SK-N-SH (cell line): ENCODE measurements around the gene LYPD4. TPM values are rescaled to one million over a fixed set of nuclear protein-coding genes. Genes with fewer than 3 reads are reported as not detected.

ENCODE experiments used
- CTCF ChIA-PET: fragments of 300-600, 350-600 bp; formaldehyde crosslinking; extraction: SDS; loops from one replicate; lab custom pipeline; 2021; lab: Yijun Ruan, JAX
- POLR2A ChIA-PET: fragments of 350-600 bp; sonication (Branson Sonifier 250); formaldehyde crosslinking; extraction: SDS; loops from one replicate; lab custom pipeline; 2020; ENCODE audit warnings: antibody characterized with exemption, inconsistent platforms; lab: Yijun Ruan, JAX
- DNase-seq: peaks from one replicate; pipeline ENCODE4 v3.0.0; 2012
- H2AFZ ChIP-seq: fragments of 200-600 bp; sonication (generic); 2 replicates; pipeline ENCODE4 v1.8.1; 2016; ENCODE audit warnings: antibody characterized with exemption, mild to moderate bottlenecking, low read depth
- H3F3A ChIP-seq: fragments of 200-600 bp; sonication (generic); replicated peaks from 2 replicates; pipeline ENCODE3; 2016; ENCODE audit warnings: antibody characterized with exemption, mild to moderate bottlenecking; ENCODE audit not compliant: insufficient read depth
- H3K27ac ChIP-seq, 2 experiments: fragments of 200-500 bp in 1 of 2; fragments of 200-600 bp in 1 of 2; sonication (Bioruptor generic) in 1 of 2; sonication (generic), shearing (Covaris generic) in 1 of 2; 2 replicates each; pipeline versions ENCODE4 v1.5.1 to v1.6.1; 2014 to 2016; ENCODE audit warnings: low read depth in 2 of 2, inconsistent platforms in 1 of 2, low read length in 1 of 2, mild to moderate bottlenecking in 1 of 2, mixed read lengths in 1 of 2
- H3K27me3 ChIP-seq: fragments of 200-600 bp; sonication (generic), shearing (Covaris generic); 2 replicates; pipeline ENCODE4 v1.6.1; 2016; ENCODE audit warnings: mixed run types; ENCODE audit not compliant: insufficient read depth
- H3K36me3 ChIP-seq, 2 experiments: fragments of 200-500 bp in 1 of 2; fragments of 200-600 bp in 1 of 2; sonication (Bioruptor generic) in 1 of 2; sonication (generic) in 1 of 2; replicated peaks in 1 of 2; 2 replicates each; pipeline versions ENCODE3 to v1.5.1; 2014 to 2016; ENCODE audit warnings: low read length in 1 of 2, mild to moderate bottlenecking in 1 of 2; ENCODE audit not compliant: insufficient read depth in 2 of 2, control insufficient read depth in 1 of 2
- H3K4me1 ChIP-seq, 2 experiments: fragments of 200-500 bp in 1 of 2; fragments of 200-600 bp in 1 of 2; sonication (Bioruptor generic) in 1 of 2; sonication (generic), shearing (Covaris generic) in 1 of 2; 2 replicates each; pipeline versions ENCODE4 v1.5.1 to v1.6.1; 2014 to 2016; ENCODE audit warnings: low read depth in 1 of 2, low read length in 1 of 2, mixed run types in 1 of 2; ENCODE audit not compliant: insufficient read depth in 2 of 2, control insufficient read depth in 1 of 2
- H3K4me2 ChIP-seq: fragments of 200-600 bp; sonication (generic), shearing (Covaris generic); 2 replicates; pipeline ENCODE4 v1.6.1; 2017; ENCODE audit warnings: mixed run types
- H3K4me3 ChIP-seq, 2 experiments: fragments of 200-500 bp in 1 of 2; fragments of 200-600 bp in 1 of 2; sonication (Bioruptor generic) in 1 of 2; sonication (generic), shearing (Covaris generic) in 1 of 2; 2 replicates each; pipeline versions ENCODE4 v1.5.1 to v1.8.1; 2014 to 2016; ENCODE audit warnings: low read depth in 2 of 2, inconsistent platforms in 1 of 2, low read length in 1 of 2, mild to moderate bottlenecking in 1 of 2, mixed read lengths in 1 of 2, moderate library complexity in 1 of 2
- H3K79me2 ChIP-seq: fragments of 200-600 bp; sonication (generic); 2 replicates; pipeline ENCODE4 v1.8.1; 2017; ENCODE audit warnings: mild to moderate bottlenecking; ENCODE audit not compliant: insufficient read depth
- H3K9ac ChIP-seq: fragments of 200-600 bp; sonication (generic); 2 replicates; pipeline ENCODE4 v1.6.1; 2017; ENCODE audit warnings: mixed run types
- H3K9me2 ChIP-seq: fragments of 200-600 bp; sonication (generic); 2 replicates; pipeline ENCODE4 v1.6.1; 2017; ENCODE audit warnings: mixed run types
- H3K9me3 ChIP-seq: fragments of 200-600 bp; sonication (generic); 2 replicates; pipeline ENCODE4 v1.6.1; 2017; ENCODE audit warnings: mixed run types, mild to moderate bottlenecking, moderate library complexity
- H4K20me1 ChIP-seq: fragments of 200-600 bp; sonication (generic); 2 replicates; pipeline ENCODE4 v1.6.1; 2017; ENCODE audit warnings: mild to moderate bottlenecking, mixed run types; ENCODE audit not compliant: insufficient read depth
- ELF1 ChIP-seq: IDR thresholded peaks from 2 replicates; pipeline ENCODE4 v1.4.0; 2012
- JUND ChIP-seq: IDR thresholded peaks from 2 replicates; pipeline ENCODE4 v1.4.0; 2012
- MAX ChIP-seq: IDR thresholded peaks from 2 replicates; pipeline ENCODE4 v1.4.0; 2012; ENCODE audit warnings: low read depth
- MXI1 ChIP-seq: IDR thresholded peaks from 2 replicates; pipeline ENCODE4 v1.6.1; 2012; ENCODE audit warnings: mild to moderate bottlenecking, low read depth, low read length, improper control_type of control experiment
- POLR2AphosphoS5 ChIP-seq: IDR thresholded peaks from 2 replicates; pipeline ENCODE4 v1.6.1; 2012; ENCODE audit warnings: low read depth, low read length
- RAD21 ChIP-seq: IDR thresholded peaks from 2 replicates; pipeline ENCODE4 v1.6.1; 2012; ENCODE audit warnings: mild to moderate bottlenecking, low read length
- YY1 ChIP-seq: IDR thresholded peaks from 2 replicates; pipeline ENCODE4 v1.4.0; 2012; ENCODE audit warnings: low read depth, mild to moderate bottlenecking
- WGBS: methylation state at CpG from one replicate; pipeline ENCODE4 v1.1.6; 2017; ENCODE audit warnings: low lambda C conversion rate; 5-methylcytosine and 5-hydroxymethylcytosine counted together
- polyA plus RNA-seq, 3 experiments: library from polyadenylated mRNA; depleted of rRNA; stranded (reverse); fragments of >200 nt; gene quantifications; 2 replicates each; pipeline ENCODE4 v1.2.3, GENCODE V29; 2012
- TF ChIP-seq, protein P1 (sequence below): IDR thresholded peaks from 2 replicates; pipeline ENCODE4 v1.4.0; 2012; ENCODE audit warnings: low read depth, borderline replicate concordance
- TF ChIP-seq, protein P2 (sequence below): fragments of 200-600 bp; sonication (generic); IDR thresholded peaks from 2 replicates; pipeline ENCODE4 v1.6.1; 2017; ENCODE audit warnings: antibody characterized with exemption, mild to moderate bottlenecking, moderate library complexity

The LYPD4 gene
- polyA plus RNA-seq, 1 of the 3 experiments (the other 2 are of a cell fraction), result not detected

GRCh38 chr19:41796362-41796761 is 48.1 kb downstream of the LYPD4 start, which contains the start of gene CEACAM3:
CEACAM3 (plus strand) TSS chr19:41796587; CDS start chr19:41796678, 91 bp downstream.
- peaks cover 31% of the 10 kb centered on the region; the same call in 1 of the 2 replicates for H3K27me3 ChIP-seq
- H3K9me3 ChIP-seq, result no peaks in the 10 kb centered on the region
- no peak within 1 kb of the TSS for H2AFZ ChIP-seq
- DNase-seq, result no peak
- no peak within 1 kb of the TSS for H3K9ac ChIP-seq
- TF ChIP-seq ELF1 (no peak), YY1 (no peak), MAX (no peak), JUND (no peak), POLR2AphosphoS5 (no peak), MXI1 (no peak)
- H3K4me2 ChIP-seq, result no peak within 1 kb of the TSS
- POLR2A ChIA-PET, result no interaction called here
- CTCF ChIA-PET, result interaction anchor here (0.5 to 4.4 kb wide), 10 partner anchors 11 to 138 kb away, joined by 3 to 33 read pairs (median 16); partner anchors contain the start of gene CEACAM6
- H3K79me2 ChIP-seq, result no peaks in the 10 kb centered on the region
- no peak within 1 kb of the TSS for H3K27ac ChIP-seq
- H3F3A ChIP-seq, result no peaks in the 10 kb centered on the region
- no peaks in the 10 kb centered on the region for H3K36me3 ChIP-seq
- H3K9me2 ChIP-seq, result no peaks in the 10 kb centered on the region
- H4K20me1 ChIP-seq, result no peaks in the 10 kb centered on the region
- H3K4me1 ChIP-seq, result no peaks in the 10 kb centered on the region
- H3K4me3 ChIP-seq, result no peak within 1 kb of the TSS

DNA sequence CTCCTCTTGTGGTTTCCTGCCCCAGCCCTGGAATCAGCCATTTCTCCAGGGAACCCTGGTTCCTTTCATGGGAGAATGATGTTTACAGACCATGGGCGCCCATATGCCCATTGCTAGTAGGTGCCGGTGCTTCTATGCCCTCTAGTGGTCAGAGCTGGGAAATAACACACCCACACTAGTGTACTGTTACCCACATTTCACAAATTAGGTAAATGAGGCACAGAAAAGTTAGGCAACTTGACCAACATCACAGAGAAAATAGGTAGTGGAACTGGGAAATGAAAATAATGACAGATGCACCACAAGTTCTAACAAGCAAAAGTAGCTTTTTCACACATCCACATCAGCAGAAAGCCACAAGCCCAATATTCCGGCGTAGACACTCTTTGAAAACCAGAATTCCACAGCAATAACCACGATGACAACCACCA is 49.4 kb downstream of the LYPD4 start:
- H3K4me3 ChIP-seq, result peak overlapping the region in 1 of 2 experiments; percentile 5; a peak in 1 of 4 replicates
- no peak overlapping the region for H2AFZ ChIP-seq
- no peak overlapping the region for H3K9ac ChIP-seq
- no peaks in the 10 kb centered on the region for H4K20me1 ChIP-seq
- H3K9me3 ChIP-seq, result no peaks in the 10 kb centered on the region
- CTCF ChIA-PET, result interaction anchor here (0.6 to 4.4 kb wide), 29 partner anchors 9 to 195 kb away, joined by 3 to 33 read pairs (median 4); partner anchors contain the start of genes CEACAM6 and RPS19
- no peak overlapping the region for H3K27ac ChIP-seq
- POLR2A ChIA-PET, result no interaction called here
- peaks cover 42% of the 10 kb centered on the region; the same call in 1 of the 2 replicates for H3K27me3 ChIP-seq
- H3K4me1 ChIP-seq, result no peaks in the 10 kb centered on the region
- 38% methylated on average over 5 of the region's 5 CpGs for WGBS
- no peaks in the 10 kb centered on the region for H3K79me2 ChIP-seq
- DNase-seq, result peak; percentile 35
- H3K9me2 ChIP-seq, result no peaks in the 10 kb centered on the region
- TF ChIP-seq, protein P1, sequence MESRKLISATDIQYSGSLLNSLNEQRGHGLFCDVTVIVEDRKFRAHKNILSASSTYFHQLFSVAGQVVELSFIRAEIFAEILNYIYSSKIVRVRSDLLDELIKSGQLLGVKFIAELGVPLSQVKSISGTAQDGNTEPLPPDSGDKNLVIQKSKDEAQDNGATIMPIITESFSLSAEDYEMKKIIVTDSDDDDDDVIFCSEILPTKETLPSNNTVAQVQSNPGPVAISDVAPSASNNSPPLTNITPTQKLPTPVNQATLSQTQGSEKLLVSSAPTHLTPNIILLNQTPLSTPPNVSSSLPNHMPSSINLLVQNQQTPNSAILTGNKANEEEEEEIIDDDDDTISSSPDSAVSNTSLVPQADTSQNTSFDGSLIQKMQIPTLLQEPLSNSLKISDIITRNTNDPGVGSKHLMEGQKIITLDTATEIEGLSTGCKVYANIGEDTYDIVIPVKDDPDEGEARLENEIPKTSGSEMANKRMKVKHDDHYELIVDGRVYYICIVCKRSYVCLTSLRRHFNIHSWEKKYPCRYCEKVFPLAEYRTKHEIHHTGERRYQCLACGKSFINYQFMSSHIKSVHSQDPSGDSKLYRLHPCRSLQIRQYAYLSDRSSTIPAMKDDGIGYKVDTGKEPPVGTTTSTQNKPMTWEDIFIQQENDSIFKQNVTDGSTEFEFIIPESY, result no peak
- TF ChIP-seq, protein P2, sequence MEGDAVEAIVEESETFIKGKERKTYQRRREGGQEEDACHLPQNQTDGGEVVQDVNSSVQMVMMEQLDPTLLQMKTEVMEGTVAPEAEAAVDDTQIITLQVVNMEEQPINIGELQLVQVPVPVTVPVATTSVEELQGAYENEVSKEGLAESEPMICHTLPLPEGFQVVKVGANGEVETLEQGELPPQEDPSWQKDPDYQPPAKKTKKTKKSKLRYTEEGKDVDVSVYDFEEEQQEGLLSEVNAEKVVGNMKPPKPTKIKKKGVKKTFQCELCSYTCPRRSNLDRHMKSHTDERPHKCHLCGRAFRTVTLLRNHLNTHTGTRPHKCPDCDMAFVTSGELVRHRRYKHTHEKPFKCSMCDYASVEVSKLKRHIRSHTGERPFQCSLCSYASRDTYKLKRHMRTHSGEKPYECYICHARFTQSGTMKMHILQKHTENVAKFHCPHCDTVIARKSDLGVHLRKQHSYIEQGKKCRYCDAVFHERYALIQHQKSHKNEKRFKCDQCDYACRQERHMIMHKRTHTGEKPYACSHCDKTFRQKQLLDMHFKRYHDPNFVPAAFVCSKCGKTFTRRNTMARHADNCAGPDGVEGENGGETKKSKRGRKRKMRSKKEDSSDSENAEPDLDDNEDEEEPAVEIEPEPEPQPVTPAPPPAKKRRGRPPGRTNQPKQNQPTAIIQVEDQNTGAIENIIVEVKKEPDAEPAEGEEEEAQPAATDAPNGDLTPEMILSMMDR, result peak; percentile 86
- TF ChIP-seq RAD21, result peak; percentile 17; the same call in 1 of the 2 replicates
- TF ChIP-seq, all 33 proteins: peak for 2
- no peaks in the 10 kb centered on the region for H3F3A ChIP-seq
- no peaks in the 10 kb centered on the region for H3K36me3 ChIP-seq
- no peak overlapping the region for H3K4me2 ChIP-seq
